Stimulated activated CD8-positive, alpha-beta memory T cell treated with anti-CD3 and anti-CD28 coated beads, Interleukin-12 subunit alpha, Interleukin-12 subunit beta, amount 100 ng/mL, for 24 hours (primary cell): Measurements from ENCODE around the gene ITIH5.
A peak's percentile ranks its signal among the peaks of the same experiment; 100 is the strongest.
"Not testable (repeated sequence)": the region's sequence is repeated elsewhere in the genome, so short reads cannot be mapped to it uniquely, and the experiment has no call there.

Experiments used
- DNase-seq: peaks from one replicate; pipeline ENCODE4 v3.0.0-alpha.2; 2020; ENCODE audit errors: extremely low read depth

ITIH5 gene

DNA sequence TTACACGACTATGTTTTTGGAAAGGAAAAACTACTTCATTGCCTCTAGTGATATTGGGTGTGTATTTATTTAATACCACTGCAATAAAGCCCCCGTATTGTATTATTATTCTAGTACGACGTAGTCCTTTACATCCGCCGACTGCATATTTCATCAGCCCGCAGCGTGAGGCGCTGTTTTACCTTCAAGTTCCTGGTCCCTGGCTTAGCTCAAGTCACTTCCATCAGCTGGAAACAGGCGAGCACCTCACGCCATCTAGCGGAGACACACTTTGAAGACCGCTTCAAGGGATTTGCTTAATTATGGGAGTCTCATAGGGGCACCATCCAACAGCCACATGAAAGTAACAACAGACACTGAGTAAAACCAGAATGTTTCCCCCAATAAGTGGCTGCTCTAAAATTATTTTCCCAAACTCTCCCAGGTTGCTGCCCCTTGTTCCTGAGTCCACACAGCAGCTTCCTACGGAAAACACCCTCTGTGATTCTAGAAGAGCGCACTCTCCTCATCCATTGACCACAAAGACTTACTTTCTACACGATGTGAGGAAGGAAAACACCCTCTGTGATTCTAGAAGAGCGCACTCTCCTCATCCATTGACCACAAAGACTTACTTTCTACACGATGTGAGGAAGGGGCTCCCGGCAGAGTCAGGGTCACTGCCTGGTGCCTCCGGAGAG, 20.6 kb upstream of the ITIH5 start:
- DNase-seq: peak; percentile 37

DNA sequence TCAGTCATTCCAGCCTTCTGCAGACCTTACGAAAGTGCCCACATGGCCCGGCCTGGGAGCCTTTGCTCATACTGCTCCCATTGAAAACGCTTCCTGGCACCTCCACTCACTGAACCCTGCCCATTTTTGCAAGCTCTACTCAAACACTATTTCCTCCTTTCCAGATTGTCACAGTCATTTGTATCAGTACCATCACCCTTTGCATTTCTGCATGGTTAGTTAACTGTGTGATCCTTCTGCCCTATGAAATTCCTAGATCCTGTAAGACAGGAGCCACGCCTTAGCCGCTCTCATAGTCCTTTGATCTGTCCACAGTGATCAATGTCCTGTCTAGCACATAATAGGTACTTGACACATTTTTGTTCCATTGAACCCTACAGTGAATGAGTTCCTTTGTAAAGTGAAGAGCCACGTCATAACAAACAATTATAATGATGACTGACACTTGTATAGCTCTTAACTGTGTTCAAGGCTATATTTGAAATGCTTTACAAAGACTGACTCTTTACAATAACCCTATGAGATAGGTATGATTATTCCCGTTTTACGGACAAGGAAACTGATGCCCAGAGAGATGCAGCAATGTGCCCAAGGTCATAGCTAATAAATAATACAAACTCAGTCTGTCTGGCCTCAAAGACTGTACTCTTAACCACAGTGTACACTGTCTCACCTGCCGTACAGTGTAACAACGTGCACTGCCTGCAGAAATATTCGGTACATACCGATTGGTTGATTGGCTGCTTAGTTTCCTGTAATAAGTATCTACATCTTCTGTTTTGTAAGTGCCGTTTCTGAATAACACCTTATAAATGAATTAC, 19.8 kb upstream of the ITIH5 start:
- DNase-seq: no peak

- DNase-seq: not testable (repeated sequence)
Observed at GRCh38 chr10:7680078-7680477, 13.3 kb upstream of the ITIH5 start.

DNA sequence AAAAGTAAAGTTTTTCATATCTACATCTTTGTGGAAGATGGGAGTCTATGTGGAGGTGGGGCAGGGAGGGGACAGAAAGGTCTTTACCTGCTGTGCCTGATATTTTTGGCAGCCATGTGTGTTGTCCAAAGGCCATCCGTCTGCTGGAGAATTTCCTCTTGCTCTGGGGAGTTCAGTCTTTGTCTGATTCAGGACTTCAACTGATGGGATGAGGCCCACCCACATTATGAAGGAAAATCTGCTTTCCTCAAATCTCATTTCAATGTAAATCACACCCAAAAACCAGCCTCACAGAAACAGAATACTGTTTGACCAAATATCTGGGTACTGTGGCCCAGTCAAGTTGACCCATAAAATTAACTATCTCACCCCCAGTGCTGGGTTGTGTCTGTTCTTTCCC, 12.5 kb upstream of the ITIH5 start:
- no peak for DNase-seq

GRCh38 chr10:7672341-7673134, 5.8 kb upstream of the ITIH5 start:
- DNase-seq: no peak

DNA sequence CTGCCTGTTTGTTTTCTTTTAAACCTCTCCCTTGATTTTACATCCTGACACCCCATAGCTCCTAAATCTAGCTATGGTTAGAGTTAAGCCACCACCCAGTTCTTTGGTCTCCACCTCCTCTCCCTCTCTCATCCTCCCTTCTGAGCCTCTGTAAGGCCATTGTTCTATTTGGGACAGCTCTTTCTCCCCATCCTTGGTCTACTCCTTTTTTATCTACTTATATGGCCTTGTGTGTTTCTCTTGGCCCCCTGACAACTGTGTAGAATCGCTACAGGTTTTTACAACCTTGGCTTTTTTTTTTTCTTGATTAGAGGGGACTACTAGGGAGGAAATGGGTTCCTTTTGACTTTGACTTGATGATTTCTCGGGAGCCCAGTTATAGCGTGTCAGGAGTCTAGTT, 3.4 kb upstream of the ITIH5 start:
- no peak for DNase-seq

GRCh38 chr10:7667262-7668141, 736 bp upstream of the ITIH5 start:
- DNase-seq: no peak

- no peak for DNase-seq
Observed at GRCh38 chr10:7665767-7666166, 999 bp downstream of the ITIH5 start.

GRCh38 chr10:7664707-7665106, 2.1 kb downstream of the ITIH5 start:
- no peak for DNase-seq

- DNase-seq: no peak
Observed at GRCh38 chr10:7662522-7662921, 4.2 kb downstream of the ITIH5 start.

DNA sequence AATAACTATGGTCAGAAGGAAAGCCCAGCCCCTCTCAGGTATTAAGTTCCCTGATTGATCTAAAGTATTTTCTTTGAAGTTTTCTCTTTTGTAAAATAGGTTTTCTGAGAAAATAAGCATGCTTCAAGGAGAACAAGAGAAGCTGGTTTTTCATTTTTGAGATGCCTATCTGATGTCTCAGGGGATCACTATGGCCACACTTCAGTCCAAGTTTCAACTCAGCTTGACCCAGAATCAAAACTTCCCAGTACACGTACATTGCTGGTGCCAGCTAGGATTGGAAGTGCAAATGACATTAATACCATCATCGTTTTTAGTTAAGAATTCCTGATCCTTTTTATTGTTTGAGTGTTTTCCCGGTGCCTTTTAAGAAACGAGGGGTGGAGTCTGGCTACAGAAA, 7.2 kb downstream of the ITIH5 start:
- no peak for DNase-seq

DNA sequence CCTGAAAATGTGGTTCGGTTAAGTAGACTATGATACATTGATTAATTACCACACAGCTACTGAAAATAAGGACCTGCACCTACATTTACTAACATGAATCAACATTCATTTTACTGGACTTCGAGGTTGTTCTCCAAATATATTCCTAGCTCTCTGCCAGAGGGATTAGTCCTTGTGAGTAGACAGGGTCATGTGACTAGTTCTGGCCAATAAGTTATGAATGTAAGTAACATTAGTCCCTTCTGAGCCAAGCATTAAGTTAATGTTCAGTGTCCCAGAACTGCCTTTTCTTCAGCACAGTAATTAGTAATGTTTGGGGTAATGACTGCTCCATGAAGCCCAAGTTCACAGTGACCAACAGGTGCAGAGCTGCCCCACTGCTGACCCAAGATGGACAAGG, 9.2 kb downstream of the ITIH5 start:
- no peak for DNase-seq

DNA sequence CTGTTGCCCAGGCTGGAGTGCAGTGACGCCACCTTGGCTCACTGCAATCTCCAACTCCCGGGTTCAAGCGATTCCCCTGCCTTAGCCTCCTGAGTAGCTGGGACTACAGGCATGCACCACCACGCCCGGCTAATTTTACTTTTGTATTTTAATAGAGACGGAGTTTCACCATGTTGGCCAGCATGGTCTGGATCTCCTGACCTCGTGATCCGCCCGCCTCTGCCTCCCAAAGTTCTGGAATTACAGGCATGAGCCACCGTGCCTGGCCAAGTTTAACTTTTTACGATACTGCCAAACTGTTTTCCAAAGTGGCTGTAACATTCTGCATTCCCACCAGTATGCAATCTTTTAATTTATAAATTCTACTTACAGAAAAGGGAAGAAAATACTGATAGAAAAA, 9.7 kb downstream of the ITIH5 start:
- not testable (repeated sequence) for DNase-seq

GRCh38 chr10:7651853-7652470, 14.8 kb downstream of the ITIH5 start:
- no peak for DNase-seq

GRCh38 chr10:7649673-7650300, 17.0 kb downstream of the ITIH5 start:
- no peak for DNase-seq

DNA sequence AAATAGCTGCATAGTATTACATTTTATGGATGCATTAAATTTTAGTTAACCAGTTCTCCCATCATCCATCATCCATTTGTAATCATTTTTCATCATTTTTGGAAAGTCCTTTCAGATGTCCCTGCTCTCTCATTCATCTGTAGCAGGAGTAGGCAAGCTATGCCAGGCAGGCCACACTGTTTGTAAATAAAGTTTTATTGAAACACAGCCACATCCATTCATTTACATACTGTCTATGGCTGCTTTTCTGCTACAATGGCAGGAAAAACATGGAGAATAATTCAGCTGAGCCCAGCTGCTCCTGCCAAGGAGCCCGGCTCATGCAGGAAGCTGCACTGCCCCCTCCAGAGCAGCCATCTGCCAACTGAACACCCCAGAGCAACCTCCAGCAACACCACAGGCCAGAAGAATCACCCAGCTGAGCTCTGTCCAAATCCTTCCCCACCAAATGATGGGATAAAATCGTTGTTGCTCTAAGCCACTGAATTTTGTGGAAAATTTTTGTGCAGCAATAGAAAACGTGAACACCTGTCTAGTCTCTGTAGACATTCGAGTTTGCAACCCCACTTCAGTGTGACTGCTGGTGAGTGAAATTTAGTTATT, 19.6 kb downstream of the ITIH5 start:
- no peak for DNase-seq

DNA sequence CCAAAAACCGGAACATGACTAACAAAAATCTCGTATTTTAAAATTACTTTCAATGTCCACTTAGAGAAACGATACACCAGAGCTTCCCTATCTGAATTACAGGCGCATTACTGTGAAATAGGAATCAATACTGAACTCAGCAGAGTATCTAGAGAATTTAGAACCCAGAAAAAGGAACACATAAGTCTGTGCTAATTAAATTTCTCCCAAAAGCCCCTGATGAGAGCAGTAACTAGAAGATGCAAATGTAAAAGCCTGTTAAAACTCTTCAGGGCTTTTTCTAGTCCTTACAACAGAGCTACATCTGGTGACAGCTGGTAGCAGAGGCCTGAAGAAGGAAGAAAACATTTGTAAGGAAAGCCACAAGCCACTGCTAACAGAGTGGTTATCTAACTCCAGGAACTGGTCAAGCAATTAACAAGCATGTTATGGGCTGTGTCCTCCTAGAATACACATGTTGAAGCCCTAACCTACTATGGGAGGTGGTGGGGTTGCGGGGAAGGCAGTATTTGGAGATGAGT, 24.2 kb downstream of the ITIH5 start:
- no peak for DNase-seq

DNA sequence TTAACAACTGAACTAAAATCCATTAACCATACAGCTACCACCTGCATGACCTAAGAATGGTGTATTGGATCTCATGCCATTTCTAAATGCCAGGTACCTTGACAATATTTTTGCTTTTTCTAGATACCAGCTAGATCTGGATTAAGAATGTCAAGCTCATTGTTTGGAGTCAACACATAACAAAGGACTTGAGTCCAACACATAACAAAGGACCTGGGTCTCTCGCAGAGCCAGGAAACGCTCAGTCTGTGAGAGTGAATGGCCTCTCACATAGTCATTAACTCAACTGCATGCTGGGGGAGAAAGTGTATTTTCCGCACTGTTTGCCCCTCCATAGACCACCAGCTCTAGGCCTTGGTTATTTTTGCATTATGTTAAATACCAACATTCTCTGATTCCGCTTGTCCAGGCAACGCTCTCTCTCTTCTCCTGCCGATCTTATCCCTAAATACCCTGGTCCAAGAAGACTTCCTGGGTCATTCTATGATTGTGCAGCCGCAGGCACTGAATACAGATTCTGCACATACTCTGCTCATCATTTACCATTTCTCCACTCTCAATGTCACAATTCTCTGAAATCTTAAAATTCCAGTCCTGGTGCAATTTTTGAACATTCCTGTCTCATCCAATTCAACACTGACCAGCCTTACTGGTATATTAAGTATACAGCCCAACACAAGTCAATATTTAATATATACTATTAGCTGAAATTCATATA, 31.2 kb downstream of the ITIH5 start:
- no peak for DNase-seq

GRCh38 chr10:7634142-7634894, 32.4 kb downstream of the ITIH5 start:
- DNase-seq: no peak
